KBM-7 (cell line): ENCODE results near the gene KHNYN.
A peak's percentile ranks its signal among the peaks of the same experiment; 100 is the strongest.
"Not testable (repeated sequence)": the region's sequence is repeated elsewhere in the genome, so short reads cannot be mapped to it uniquely, and the experiment has no call there.

Experiments
- DNase-seq: peaks from one replicate; pipeline ENCODE4 v3.0.0-alpha.2; 2015
- in situ Hi-C: fragments of 300-500 bp; cut with MboI; formaldehyde crosslinking; loops from 2 replicates; pipeline ENCODE4 v1.14.3; 2020; ENCODE audit warnings: low sequenced_read_pairs, low pct_unique_long_range_greater_than_20kb, mixed read lengths

KHNYN gene

DNA sequence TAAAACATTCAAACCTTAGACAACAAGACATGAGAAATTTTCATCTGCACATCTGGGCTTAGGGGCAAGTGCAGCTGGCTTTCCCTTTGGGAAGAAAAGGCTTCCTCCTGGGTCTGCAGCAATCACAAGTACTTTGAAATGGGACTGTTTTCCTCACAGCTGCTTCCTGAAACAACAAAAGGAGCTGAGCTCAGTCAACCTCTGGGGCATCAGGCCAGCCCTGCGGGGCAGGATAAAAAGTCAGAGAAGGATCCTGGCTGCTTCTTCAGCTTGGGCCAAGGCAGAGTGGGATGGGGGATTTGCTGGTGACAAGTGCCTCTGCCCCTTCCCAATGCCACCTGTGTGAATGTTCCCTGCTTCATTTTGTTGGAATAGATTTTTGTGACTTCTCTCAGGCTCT is 29.0 kb downstream of the KHNYN start:
- in situ Hi-C loops, result no loop called here
- DNase-seq, result no peak

DNA sequence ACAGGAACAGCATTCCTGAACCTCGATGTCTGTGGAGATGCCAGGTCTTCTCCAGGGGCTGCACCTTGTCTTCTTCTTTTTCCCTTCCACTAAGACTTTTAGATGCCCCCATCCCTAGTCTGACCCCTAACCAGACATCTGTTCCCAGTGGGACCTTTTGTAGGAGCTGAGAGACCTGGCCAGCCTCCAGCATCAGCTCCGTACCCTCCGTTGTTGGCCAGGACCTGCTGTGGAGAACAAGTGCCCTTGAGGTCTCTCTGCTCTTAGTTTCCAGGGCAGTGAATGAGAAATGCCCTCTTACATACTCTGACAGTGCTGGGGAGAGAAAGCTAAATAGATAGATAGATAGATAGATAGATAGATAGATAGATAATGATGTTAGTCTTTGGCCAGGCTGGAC is 29.6 kb downstream of the KHNYN start:
- in situ Hi-C loops, result no loop called here
- DNase-seq, result no peak

DNA sequence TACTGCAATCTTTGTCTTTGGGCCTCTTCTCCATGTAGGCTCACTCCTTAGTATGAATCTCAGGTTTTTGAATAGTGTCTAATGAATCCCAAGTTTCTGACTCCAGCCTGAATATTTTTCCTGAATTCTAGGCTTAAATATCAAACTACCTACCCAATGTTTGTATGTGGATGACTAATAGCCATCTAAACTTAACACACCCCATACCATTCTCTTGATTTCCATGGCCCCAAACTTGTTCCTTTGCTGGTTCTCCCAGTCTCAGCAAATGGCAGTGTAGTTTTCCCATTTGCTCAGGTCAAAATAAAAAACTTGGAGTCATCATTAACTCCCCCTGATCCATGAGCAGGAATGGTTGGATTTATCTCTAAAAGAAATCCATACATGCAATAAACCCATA is 31.6 kb downstream of the KHNYN start:
- in situ Hi-C loops, result no loop called here
- no peak for DNase-seq

DNA sequence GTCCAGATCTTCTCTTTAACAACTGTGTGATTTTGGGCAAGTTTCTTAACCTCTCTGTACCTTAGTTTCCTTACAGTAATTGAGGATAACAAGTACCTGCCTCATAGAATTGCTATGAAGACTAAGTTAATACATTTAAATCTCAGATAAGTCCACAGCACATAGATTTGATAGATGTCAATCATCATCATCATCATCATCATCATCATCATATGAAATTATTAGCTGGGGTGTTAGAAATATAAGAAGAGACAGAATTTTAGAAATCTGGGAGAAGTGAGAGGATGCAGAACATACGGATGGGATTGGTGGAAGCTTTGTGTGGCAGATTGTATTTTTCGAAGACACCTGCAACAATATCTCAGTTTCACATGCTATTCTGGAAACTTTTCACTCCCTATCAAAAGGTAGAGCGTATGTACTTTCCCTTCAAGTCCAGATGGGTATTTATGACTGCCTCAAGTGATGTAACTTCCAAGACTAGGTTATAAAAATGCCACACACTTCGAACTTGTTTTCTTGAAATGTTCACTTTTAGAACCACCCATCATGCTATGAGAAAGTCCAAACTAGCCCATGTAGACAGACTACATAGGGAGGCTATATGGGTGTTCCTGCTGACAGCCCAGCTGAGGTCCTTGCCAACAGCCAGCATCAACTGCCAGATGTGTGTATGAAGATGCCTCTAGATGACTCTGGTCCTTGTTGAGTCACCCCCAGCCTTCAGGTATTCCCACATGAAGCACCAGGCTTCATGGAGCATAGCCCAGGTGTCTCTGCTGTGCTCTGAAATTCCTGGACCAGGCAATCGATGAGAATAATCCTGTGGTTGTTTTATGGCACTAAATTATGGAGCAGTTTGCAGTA is 33.5 kb downstream of the KHNYN start:
- in situ Hi-C loops, result no loop called here
- DNase-seq, result no peak

DNA sequence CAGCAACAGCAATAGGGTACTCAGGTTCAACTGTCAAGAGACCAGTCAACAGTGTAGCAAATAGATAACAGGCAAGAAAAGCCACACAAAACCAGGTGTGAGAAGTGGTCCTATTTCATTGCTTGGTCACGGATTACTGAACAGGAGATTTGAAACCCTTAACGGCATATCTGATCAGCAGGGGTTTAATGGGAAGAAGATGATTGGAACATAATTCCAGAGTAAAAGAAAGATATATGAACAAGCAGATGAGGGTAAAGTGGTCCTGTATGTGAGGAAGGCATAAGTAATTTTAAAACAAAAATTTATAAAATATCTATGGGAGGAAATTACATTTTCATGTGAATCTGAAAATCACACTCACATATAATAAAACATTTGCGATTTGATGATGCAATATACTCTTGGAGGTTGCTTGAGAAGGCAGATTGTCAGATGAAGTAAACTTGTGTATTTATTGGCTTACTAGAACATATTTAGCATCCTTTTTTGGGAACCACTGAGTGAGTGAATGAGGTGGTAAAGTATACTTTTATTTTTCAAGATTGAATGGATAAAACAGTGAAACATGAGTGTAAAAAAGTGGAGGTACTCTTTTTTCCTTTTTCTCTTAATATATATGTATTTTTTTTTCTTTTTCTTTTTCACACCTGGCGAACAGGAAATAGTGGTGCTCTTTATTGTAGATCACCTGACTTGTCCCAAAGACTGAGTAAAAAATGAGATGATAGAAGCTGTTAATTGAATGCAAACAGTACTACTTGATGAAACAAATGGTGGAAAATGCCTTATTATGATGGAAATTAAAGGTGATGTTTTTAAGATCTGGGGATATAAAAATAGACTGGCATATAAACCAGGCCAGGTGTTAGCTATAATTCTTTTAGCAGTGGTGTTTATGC is 34.4 kb downstream of the KHNYN start:
- in situ Hi-C loops, result no loop called here
- no peak for DNase-seq

DNA sequence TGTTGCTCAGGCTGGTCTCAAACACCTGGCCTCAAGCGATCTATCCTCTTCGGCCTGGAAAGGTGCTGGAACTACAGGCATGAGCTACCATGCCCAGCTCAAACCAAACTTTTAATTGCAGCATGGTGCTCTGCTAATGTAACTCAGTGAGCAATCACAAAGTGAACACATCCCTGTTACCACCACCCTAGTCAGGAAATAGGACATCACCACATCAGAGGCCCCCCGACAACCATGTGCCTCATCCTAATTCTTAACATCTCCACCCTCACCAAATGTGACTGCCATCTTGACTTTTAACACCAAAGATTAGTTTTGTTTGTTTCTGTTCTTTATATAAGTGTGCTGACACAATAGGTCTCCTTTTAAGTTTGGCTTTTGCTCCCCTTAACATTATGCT is 35.6 kb downstream of the KHNYN start:
- in situ Hi-C loops, result no loop called here
- DNase-seq, result no peak

DNA sequence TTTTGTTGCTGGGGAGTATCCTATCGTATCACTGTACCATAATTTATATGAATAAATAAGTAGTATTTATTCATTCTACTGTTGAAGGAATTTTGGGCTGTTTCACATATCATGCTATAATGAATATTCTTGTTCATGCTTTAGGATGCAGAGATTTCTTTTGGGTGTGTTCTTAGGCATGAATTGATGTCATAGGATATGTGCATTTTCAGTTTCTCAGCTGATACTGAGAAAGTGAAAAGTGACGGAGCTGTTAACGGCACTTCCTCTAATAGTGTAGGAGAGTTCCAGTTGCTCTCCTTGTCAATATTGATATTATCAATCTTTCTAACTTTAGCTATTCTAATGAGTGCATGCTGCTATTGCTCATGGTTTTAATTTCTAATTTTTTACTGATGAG is 36.1 kb downstream of the KHNYN start:
- in situ Hi-C loops, result no loop called here

DNA sequence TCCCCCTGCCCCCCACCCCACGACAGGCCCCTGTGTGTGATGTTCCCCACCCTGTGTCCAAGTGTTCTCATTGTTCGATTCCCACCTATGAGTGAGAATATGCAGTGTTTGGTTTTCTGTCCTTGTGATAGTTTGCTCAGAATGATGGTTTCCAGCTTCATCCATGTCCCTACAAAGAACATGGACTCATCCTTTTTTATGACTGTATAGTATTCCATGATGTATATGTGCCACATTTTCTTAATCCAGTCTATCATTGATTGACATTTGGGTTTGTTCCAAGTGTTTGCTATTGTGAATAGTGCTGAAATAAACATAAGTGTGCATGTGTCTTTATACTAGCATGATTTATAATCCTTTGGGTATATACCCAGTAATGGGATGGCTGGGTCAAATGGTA is 40.7 kb downstream of the KHNYN start:
- DNase-seq, in situ Hi-C loops: not testable (repeated sequence)

More for the DNA sequence above, 36.1 kb downstream of the KHNYN start:
- DNase-seq, result no peak

DNA sequence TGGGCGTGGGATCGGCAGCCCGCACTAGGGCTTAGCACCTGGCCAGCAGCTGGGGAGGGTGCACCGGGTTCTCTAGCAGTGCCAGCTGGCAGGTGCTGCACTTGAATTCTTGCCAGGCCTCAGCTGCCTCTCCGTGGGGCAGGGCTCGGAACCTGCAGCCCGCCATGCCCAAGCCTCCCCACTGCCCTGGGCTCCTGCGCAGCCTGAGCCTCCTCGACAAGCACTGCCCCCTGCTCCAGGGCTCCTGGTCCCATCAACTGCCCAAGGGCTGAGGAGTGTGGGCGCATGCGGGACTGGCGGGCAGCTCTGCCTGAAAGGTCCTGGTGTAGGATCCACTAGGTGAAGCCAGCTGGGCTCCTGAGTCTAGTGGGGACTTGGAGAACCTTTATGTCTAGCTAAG is 43.5 kb downstream of the KHNYN start:
- DNase-seq, result no peak
- in situ Hi-C loops, result no loop called here

DNA sequence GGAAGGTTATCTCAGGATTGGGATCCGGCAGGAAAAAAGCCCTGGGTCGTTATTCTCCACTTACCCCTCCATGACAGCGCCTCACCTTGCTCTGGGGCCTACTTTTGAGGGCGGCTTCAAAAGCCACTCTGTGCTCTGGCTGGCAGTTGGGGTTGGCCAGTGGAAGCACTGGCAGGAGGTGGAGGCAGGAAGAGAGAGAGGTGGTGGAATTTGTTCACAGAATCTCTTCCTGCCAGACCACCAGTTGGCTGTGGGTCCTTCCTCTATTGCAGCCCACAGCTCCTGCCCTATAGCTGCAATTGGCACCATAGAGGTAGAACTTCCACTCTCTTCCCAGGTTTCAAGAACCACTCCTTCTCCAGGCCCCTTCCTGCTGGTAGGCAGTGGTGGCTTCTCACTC is 45.5 kb downstream of the KHNYN start:
- in situ Hi-C loops, result no loop called here
- DNase-seq, result no peak

DNA sequence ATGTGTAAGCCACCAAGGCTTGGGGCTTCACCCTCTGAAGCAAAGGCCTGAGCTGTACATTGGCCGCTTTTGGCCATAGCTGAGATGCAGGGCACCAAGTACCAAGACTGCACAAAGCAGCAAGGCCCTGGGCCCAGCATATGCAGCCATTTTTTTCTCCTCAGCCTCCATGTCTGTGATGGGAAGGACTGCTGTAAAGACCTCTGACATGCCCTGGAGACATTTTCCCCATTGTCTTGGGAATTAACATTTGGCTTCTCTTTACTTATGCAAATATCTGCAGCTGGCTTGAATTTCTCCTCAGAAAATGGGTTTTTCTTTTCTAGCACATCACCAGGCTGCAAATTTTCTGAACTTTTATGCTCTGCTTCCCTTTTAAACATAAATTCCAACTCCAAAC is 50.2 kb downstream of the KHNYN start:
- in situ Hi-C loops, DNase-seq: not testable (repeated sequence)

DNA sequence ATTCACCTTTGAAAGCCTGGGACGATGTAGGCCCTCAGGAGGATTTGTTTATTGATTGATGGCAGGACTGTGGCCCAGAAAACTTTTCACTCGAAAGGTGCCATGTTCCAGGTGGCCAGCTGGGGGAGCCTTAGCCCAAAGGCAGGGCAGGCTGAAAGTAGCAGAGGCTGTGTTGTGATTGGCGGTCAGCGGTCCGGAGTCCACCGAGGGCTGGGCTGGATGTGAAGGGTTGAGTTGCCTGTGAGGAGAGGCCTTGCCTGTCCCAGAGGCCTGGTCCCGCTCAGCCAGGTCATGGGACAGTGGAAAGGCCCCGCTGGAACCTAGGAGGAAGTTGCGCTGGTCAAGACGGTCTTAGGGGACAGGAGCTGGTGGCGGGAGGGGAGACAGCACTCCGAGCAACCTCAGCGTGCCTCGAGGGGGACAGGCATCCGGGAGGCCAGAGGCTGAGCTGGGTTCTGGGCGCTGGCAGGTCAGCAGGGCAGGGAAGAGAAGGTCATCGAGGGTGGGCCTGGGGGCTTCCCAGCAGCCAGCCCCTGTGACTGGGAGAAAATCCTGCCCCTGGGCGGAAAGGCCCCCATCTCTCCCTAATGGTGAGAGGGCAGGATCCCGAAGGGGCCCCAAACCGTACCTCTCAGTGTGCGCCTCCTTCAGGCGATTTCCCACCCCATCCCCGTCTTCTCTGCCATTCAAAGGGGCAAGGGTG is 52.0 kb downstream of the KHNYN start:
- in situ Hi-C loops, result no loop called here
- peak; percentile 47 for DNase-seq

DNA sequence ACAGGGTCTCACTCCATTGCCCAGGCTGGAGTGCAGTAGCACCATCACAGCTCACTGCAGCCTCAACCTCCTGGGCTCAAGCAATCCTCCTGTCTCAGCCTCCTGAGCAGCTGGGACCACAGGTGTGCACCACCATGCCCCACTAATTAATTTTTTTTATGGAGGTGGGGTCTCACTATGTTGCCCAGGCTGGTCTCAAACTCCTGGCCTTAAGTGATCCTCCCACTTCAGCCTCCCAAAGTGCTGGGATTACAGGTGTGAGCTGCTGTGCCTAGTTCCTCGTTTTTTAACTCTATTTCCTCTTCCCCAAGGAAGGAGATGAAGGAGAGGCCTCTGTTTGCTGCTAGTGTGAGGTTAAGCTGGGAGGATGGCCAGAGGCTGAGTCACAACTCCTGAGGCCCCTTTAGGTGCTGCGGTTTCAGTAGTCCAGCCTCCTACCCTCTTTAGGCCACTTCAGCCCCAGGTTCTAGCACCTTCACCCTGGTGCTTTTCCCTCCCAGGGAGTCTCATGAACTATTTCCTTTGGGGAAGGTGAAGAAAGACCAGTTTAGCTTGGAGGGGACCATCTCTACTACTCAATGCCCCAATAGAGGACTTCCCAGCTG is 53.0 kb downstream of the KHNYN start:
- in situ Hi-C loops, result not testable (repeated sequence)

DNA sequence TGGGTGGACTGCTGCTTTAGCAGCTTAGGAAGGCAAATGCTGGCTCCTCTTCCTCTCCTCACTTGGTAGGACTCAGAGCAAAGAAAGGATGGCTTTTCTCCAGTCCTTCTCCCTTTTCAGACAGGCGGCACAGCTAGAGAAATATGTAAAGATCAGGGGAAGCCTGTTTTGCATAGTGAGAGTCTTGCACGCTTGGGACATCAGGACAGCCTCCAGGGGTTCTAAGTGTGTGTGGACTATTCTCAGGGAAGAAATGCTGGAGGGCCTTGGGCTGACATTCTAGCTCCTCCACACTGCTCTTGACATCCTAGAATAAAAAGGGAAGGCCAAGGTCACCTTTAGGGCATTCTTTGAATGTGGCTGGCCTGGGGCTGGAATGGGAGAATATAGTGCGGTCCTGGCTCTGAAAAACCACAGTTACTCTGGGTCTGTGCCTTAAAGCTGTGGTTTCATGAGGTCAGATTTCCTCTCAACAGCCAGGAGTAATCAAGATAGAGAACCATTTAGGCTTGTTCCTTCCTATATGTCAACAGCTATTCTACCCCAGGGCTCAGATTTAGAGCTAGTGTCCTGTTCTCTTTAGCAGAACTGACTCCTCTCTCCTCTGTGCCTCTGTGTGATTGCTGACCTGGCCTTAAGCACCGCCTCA is 54.0 kb downstream of the KHNYN start:
- DNase-seq, result peak; percentile 75
- in situ Hi-C loops, result no loop called here

More for the DNA sequence above, 53.0 kb downstream of the KHNYN start:
- not testable (repeated sequence) for DNase-seq
